H1 (cell line): Measurements from ENCODE around the gene GABPB2. TPM values are rescaled to one million over a fixed set of nuclear protein-coding genes. Genes with fewer than 3 reads are reported as not detected.

Source experiments
- CTCF ChIA-PET: fragments of 300-600 bp; sonication (Branson Sonifier 250); formaldehyde crosslinking; loops from one replicate; lab custom pipeline; 2021; ENCODE audit not compliant: partially characterized antibody; lab: Charles Lee
- POLR2A ChIA-PET: fragments of 300-600 bp; sonication (Branson Sonifier 250); formaldehyde crosslinking; loops from one replicate; lab custom pipeline; 2021; ENCODE audit warnings: inconsistent platforms; ENCODE audit not compliant: partially characterized antibody; lab: Charles Lee
- DNase-seq, 2 experiments: peaks; one replicate each; pipeline versions ENCODE4 v3.0.0 to v3.0.0-alpha.2; 2010 to 2022; ENCODE audit warnings: low spot score in 2 of 2, low read depth in 1 of 2, mixed read lengths in 1 of 2
- FAIRE-seq: peaks from 2 replicates; lab custom pipeline; 2011; peaks lifted over from hg19 to GRCh38; lab: Jason Lieb, UNC
- H2AFZ ChIP-seq: 2 replicates; pipeline ENCODE4 v1.8.1; 2012; ENCODE audit warnings: low read length, inconsistent platforms
- H2AK5ac ChIP-seq: 2 replicates; pipeline ENCODE4 v1.6.1; 2013; ENCODE audit warnings: low read depth, low read length
- H2BK120ac ChIP-seq: replicated peaks from 2 replicates; pipeline ENCODE3; 2013; ENCODE audit warnings: low read depth, low read length, inconsistent platforms
- H2BK12ac ChIP-seq: 2 replicates; pipeline ENCODE4 v1.6.1; 2013; ENCODE audit warnings: low read depth, low read length
- H2BK15ac ChIP-seq: 2 replicates; pipeline ENCODE4 v1.6.1; 2013; ENCODE audit warnings: low read length
- H2BK20ac ChIP-seq: 2 replicates; pipeline ENCODE4 v1.6.1; 2013; ENCODE audit warnings: low read length
- H2BK5ac ChIP-seq: 2 replicates; pipeline ENCODE4 v1.6.1; 2013; ENCODE audit warnings: low read depth, low read length
- H3K14ac ChIP-seq: 2 replicates; pipeline ENCODE4 v1.6.1; 2013; ENCODE audit warnings: inconsistent platforms; ENCODE audit not compliant: insufficient read length
- H3K18ac ChIP-seq: 2 replicates; pipeline ENCODE4 v1.6.1; 2013; ENCODE audit warnings: low read length; ENCODE audit errors: extremely low read depth
- H3K23ac ChIP-seq: 2 replicates; pipeline ENCODE4 v1.6.1; 2013; ENCODE audit warnings: inconsistent platforms; ENCODE audit not compliant: insufficient read length
- H3K23me2 ChIP-seq: 2 replicates; pipeline ENCODE4 v1.6.1; 2013; ENCODE audit warnings: low read depth, low read length
- H3K27ac ChIP-seq: 2 replicates; pipeline ENCODE4 v1.6.1; 2011; ENCODE audit warnings: low read depth, low read length, inconsistent platforms
- H3K27me3 ChIP-seq, 4 experiments: replicated peaks in 1 of 4; 1 replicate in 1 of 4; 2 replicates in 3 of 4; pipeline versions ENCODE4 v1.6.1 to v1.8.1; 2011 to 2013; ENCODE audit warnings: low read length in 3 of 4, mild to moderate bottlenecking in 3 of 4, inconsistent platforms in 2 of 4, mixed read lengths in 2 of 4, moderate library complexity in 1 of 4; ENCODE audit not compliant: control insufficient read depth in 3 of 4, insufficient read depth in 3 of 4; ENCODE audit errors: extremely low read depth in 1 of 4
- H3K36me3 ChIP-seq, 4 experiments: 2 replicates each; pipeline versions ENCODE4 v1.6.1 to v1.8.1; 2011 to 2013; ENCODE audit warnings: mild to moderate bottlenecking in 4 of 4, low read length in 3 of 4, moderate library complexity in 2 of 4, control low read depth in 1 of 4, inconsistent platforms in 1 of 4; ENCODE audit not compliant: insufficient read depth in 4 of 4, control insufficient read depth in 2 of 4
- H3K4ac ChIP-seq: replicated peaks from 2 replicates; pipeline ENCODE3; 2013; ENCODE audit warnings: low read length, low read depth, mixed read lengths, inconsistent platforms; ENCODE audit not compliant: insufficient read length
- H3K4me1 ChIP-seq, 4 experiments: replicated peaks in 1 of 4; 1 replicate in 1 of 4; 2 replicates in 3 of 4; pipeline versions ENCODE4 v1.6.1 to v1.8.1; 2011 to 2013; ENCODE audit warnings: low read length in 3 of 4, inconsistent platforms in 2 of 4, mixed read lengths in 1 of 4; ENCODE audit not compliant: insufficient read depth in 4 of 4, control insufficient read depth in 3 of 4
- H3K4me2 ChIP-seq, 2 experiments: 2 replicates each; pipeline versions ENCODE4 v1.6.1 to v1.8.1; 2011 to 2013; ENCODE audit warnings: low read depth in 2 of 2, low read length in 2 of 2, control low read depth in 1 of 2, inconsistent platforms in 1 of 2, mild to moderate bottlenecking in 1 of 2; ENCODE audit not compliant: insufficient read depth in 1 of 2
- H3K4me3 ChIP-seq, 4 experiments: fragments of 200-600, 300-600 bp in 1 of 4; sonication (generic), shearing (Covaris generic), sonication (Bioruptor Twin) in 1 of 4; 2 replicates each; pipeline versions ENCODE4 v1.5.1 to v1.8.1; 2011 to 2016; ENCODE audit warnings: low read length in 4 of 4, low read depth in 3 of 4, control low read depth in 2 of 4, inconsistent platforms in 2 of 4, mild to moderate bottlenecking in 2 of 4, mixed read lengths in 1 of 4, moderate library complexity in 1 of 4; ENCODE audit not compliant: insufficient read depth in 2 of 4; ENCODE audit errors: extremely low read depth in 1 of 4
- H3K56ac ChIP-seq: replicated peaks from 2 replicates; pipeline ENCODE3; 2013; ENCODE audit warnings: low read depth, mild to moderate bottlenecking, mixed read lengths, low read length, inconsistent platforms; ENCODE audit not compliant: insufficient read length
- H3K79me1 ChIP-seq: 2 replicates; pipeline ENCODE4 v1.6.1; 2013; ENCODE audit warnings: low read depth, low read length, control low read depth
- H3K79me2 ChIP-seq, 2 experiments: 2 replicates each; pipeline versions ENCODE4 v1.6.1 to v1.8.1; 2012 to 2013; ENCODE audit warnings: low read length in 2 of 2, mild to moderate bottlenecking in 2 of 2, inconsistent platforms in 1 of 2; ENCODE audit not compliant: insufficient read depth in 2 of 2, control insufficient read depth in 1 of 2
- H3K9ac ChIP-seq, 4 experiments: replicated peaks in 1 of 4; 1 replicate in 1 of 4; 2 replicates in 3 of 4; pipeline versions ENCODE4 v1.6.1 to v1.8.1; 2011 to 2013; ENCODE audit warnings: low read depth in 3 of 4, low read length in 3 of 4, control low read depth in 2 of 4, mild to moderate bottlenecking in 2 of 4, moderate library complexity in 2 of 4, inconsistent platforms in 1 of 4; ENCODE audit errors: extremely low read depth in 1 of 4
- H3K9me3 ChIP-seq, 2 experiments: 2 replicates each; pipeline versions ENCODE4 v1.6.1 to v1.8.1; 2012 to 2013; ENCODE audit warnings: mild to moderate bottlenecking in 2 of 2, moderate library complexity in 2 of 2, control low read depth in 1 of 2, inconsistent platforms in 1 of 2, low read depth in 1 of 2, low read length in 1 of 2, mixed read lengths in 1 of 2; ENCODE audit not compliant: insufficient read depth in 2 of 2
- H4K20me1 ChIP-seq, 2 experiments: replicated peaks in 1 of 2; 2 replicates each; pipeline versions ENCODE3 to v1.8.1; 2011 to 2013; ENCODE audit warnings: inconsistent platforms in 2 of 2, low read length in 2 of 2, mild to moderate bottlenecking in 1 of 2; ENCODE audit not compliant: insufficient read depth in 2 of 2, control insufficient read depth in 1 of 2
- H4K5ac ChIP-seq: 2 replicates; pipeline ENCODE4 v1.6.1; 2013; ENCODE audit warnings: low read length, low read depth, mixed read lengths, inconsistent platforms; ENCODE audit not compliant: insufficient read length
- H4K8ac ChIP-seq: 2 replicates; pipeline ENCODE4 v1.8.0; 2013; ENCODE audit warnings: mild to moderate bottlenecking, moderate library complexity, low read length, inconsistent platforms; ENCODE audit not compliant: insufficient read depth; ENCODE audit errors: extremely low read depth
- H4K91ac ChIP-seq: replicated peaks from 2 replicates; pipeline ENCODE3; 2013; ENCODE audit warnings: low read length, mixed read lengths, inconsistent platforms; ENCODE audit not compliant: insufficient read length
- BACH1 ChIP-seq: IDR thresholded peaks from 2 replicates; pipeline ENCODE4 v1.6.1; 2012; ENCODE audit warnings: low read length, improper control_type of control experiment
- CREB1 ChIP-seq: IDR thresholded peaks from 2 replicates; pipeline ENCODE4 v1.6.1; 2012; ENCODE audit warnings: inconsistent platforms
- PHF8 ChIP-seq: fragments of 200-600 bp; sonication (generic); conservative IDR thresholded peaks from 2 replicates; pipeline ENCODE4 v1.7.1; 2012; ENCODE audit warnings: low read depth, mild to moderate bottlenecking, inconsistent platforms, low read length, moderate library complexity
- POLR2AphosphoS5 ChIP-seq: IDR thresholded peaks from 2 replicates; pipeline ENCODE4 v1.6.1; 2011; ENCODE audit warnings: low read depth, low read length
- POU5F1 ChIP-seq: IDR thresholded peaks from 2 replicates; pipeline ENCODE4 v1.6.1; 2011; ENCODE audit warnings: low read depth, mild to moderate bottlenecking, low read length, moderate library complexity
- SAP30 ChIP-seq: fragments of 300-600 bp; sonication (generic); IDR thresholded peaks from 2 replicates; pipeline ENCODE4 v1.7.1; 2012; ENCODE audit warnings: low read length, moderate library complexity, mild to moderate bottlenecking, inconsistent platforms; ENCODE audit not compliant: insufficient read depth, insufficient replicate concordance
- WGBS, 2 experiments: shearing (Covaris generic) in 1 of 2; methylation state at CpG; one replicate each; pipeline versions ENCODE4 v1.1.6 to v1.1.7; 2013 to 2015; ENCODE audit warnings: low lambda C conversion rate in 2 of 2, mixed read lengths in 2 of 2, inconsistent platforms in 1 of 2, low coverage in 1 of 2, missing lambda C conversion rate in 1 of 2; ENCODE audit not compliant: insufficient replicate concordance in 2 of 2, insufficient coverage in 1 of 2, insufficient read length in 1 of 2; ENCODE audit errors: extremely low coverage in 1 of 2, missing lambda C conversion rate in 1 of 2; 5-methylcytosine and 5-hydroxymethylcytosine counted together
- polyA plus RNA-seq, 7 experiments: library from polyadenylated mRNA; depleted of rRNA in 3 of 7; stranded (reverse) in 5 of 7; unstranded in 2 of 7; fragments of >200 nt in 5 of 7; fragments of 200-250 nt in 2 of 7; gene quantifications; 1 replicate in 5 of 7; 2 replicates in 1 of 7; 4 replicates in 1 of 7; pipeline versions ENCODE4 v1.2.1 to v1.2.3, GENCODE V29; 2011 to 2013; ENCODE audit warnings: missing spikeins in 2 of 7, mixed read lengths in 2 of 7
- total RNA-seq: library from RNA; stranded (reverse); fragmentation: NEBNext Ultra II Directional; extraction: Animal tissue kit (Norgen Biotek cat#: 25700); gene quantifications from 2 replicates; pipeline ENCODE4 v1.2.1, GENCODE V29; 2021
- TF ChIP-seq, protein P1 (sequence below), 3 experiments: IDR thresholded peaks; 1 replicate in 2 of 3; 2 replicates in 1 of 3; pipeline versions ENCODE4 v1.5.1 to v1.6.1; 2011; ENCODE audit warnings: low read length in 3 of 3, mild to moderate bottlenecking in 3 of 3, inconsistent platforms in 2 of 3, low read depth in 1 of 3, moderate library complexity in 1 of 3; ENCODE audit not compliant: insufficient read depth in 1 of 3; ENCODE audit errors: control extremely low read depth in 1 of 3

Gene GABPB2
- total and polyA plus RNA-seq, 2 of the 8 experiments (the other 6 are each of a cell fraction or from before 2014, with no cell fraction given), result 1.8 to 2.4 TPM

DNA sequence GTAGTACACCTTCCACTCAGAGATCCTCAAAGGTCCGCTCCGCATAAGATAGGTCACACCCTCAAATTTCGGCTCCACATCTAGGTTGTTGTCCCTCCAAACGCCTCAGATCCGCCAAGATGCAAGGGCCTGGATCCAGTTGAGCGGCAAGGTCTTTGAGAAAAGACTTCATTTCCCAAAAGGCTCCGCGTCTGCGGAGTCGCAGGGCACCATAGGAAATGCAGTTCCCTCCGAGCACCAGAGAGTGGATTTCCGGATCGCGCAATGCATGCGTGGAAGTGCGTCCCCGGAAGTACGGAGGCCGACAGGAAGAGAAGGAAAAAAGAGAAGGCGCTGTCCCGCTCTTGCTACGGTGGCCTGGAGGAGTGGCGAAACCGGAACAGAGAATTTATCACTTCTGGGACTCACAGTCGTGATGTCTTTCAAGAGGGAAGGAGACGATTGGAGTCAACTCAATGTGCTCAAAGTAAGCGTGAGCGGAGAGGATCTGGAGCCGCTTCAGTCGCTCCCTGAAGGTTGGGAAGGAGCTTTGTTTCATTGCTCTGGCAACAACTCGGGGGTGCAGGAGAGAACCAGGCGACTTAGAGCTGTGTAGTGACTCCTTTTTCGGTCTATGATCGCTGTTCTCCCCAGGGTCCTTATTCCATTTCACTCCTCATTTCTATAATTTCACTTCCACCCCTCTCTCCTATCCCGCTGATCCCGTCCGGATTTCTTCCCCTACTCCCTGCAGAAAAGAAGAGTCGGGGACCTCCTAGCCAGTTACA is 95.4 kb downstream of the GABPB2 start, which contains the start of the genes LYSMD1 and SCNM1:
TSS of gene LYSMD1 (minus strand) at position 165 of the 767 bp plus-strand sequence. CDS start 644 bp downstream, outside the sequence.
TSS of gene SCNM1 (plus strand) at position 407 of the 767 bp plus-strand sequence. CDS start at position 416, 9 bp downstream.
- Histone ChIP-seq H4K8ac (peak within 1 kb of the TSS; percentile 86), H3K56ac (peak within 1 kb of the TSS; percentile 56), H3K23ac (no peak within 1 kb of the TSS), H3K9me3 (no peaks in the 10 kb centered on the region), H2BK12ac (peak within 1 kb of the TSS; percentile 20; the same call in 1 of the 2 replicates), H3K36me3 (peaks cover 0 to 18% (median 5%) of the 10 kb centered on the region in 4 experiments; a peak in 5 of 8 replicates), H3K4me3 (peak within 1 kb of the TSS; percentile 80 to 99 (median 95)), H2BK5ac (peak within 1 kb of the TSS; percentile 85), H2BK20ac (0 out of 2 replicates have a peak within 1 kb of the TSS, but pooled peaks have one; percentile 15), H2AFZ (peak within 1 kb of the TSS; percentile 93), H2BK15ac (0 out of 2 replicates have a peak within 1 kb of the TSS, but pooled peaks have one; percentile 10), H3K27me3 (no peaks in the 10 kb centered on the region), H3K18ac (peak within 1 kb of the TSS; percentile 89; the same call in 1 of the 2 replicates), H4K20me1 (no peaks in the 10 kb centered on the region), H3K14ac (no peak within 1 kb of the TSS), H3K4me1 (peaks cover 5 to 10% (median 5%) of the 10 kb centered on the region in 4 experiments), H3K4ac (no peak within 1 kb of the TSS), H2BK120ac (no peak within 1 kb of the TSS), H3K79me2 (peaks cover 0 to 12% of the 10 kb centered on the region in 2 experiments; a peak in 2 of 4 replicates), H4K5ac (peak within 1 kb of the TSS; percentile 22), H3K27ac (peak within 1 kb of the TSS; percentile 42), H2AK5ac (no peak within 1 kb of the TSS; the same call in 1 of the 2 replicates), H3K4me2 (peak within 1 kb of the TSS; percentile 86 to 89), H3K23me2 (peaks cover 17% of the 10 kb centered on the region), H3K9ac (peak within 1 kb of the TSS; percentile 79 to 89 (median 81)), H3K79me1 (0 out of 2 replicates have a peak, but pooled peaks cover 3% of the 10 kb centered on the region), H4K91ac (no peak within 1 kb of the TSS)
- POLR2A ChIA-PET, result interaction anchor here (0.6 to 2.4 kb wide), 17 partner anchors 9 to 198 kb away, joined by 3 to 13 read pairs (median 5); partner anchors contain the start of genes PSMD4, TMOD4 and TNFAIP8L2
- CTCF ChIA-PET, result interaction anchor here (1.0 to 2.7 kb wide), 8 partner anchors 10 to 118 kb away, joined by 3 to 11 read pairs (median 4); partner anchors contain the start of genes C1orf56, TMOD4 and VPS72
- peak; percentile 92 for FAIRE-seq
- 2% methylated on average over 38 of the region's 38 CpGs; no CpG with 5 or more reads in 1 of the 2 experiments for WGBS, 2 experiments
- DNase-seq, result peak; percentile 90 to 93
- TF ChIP-seq, protein P1, sequence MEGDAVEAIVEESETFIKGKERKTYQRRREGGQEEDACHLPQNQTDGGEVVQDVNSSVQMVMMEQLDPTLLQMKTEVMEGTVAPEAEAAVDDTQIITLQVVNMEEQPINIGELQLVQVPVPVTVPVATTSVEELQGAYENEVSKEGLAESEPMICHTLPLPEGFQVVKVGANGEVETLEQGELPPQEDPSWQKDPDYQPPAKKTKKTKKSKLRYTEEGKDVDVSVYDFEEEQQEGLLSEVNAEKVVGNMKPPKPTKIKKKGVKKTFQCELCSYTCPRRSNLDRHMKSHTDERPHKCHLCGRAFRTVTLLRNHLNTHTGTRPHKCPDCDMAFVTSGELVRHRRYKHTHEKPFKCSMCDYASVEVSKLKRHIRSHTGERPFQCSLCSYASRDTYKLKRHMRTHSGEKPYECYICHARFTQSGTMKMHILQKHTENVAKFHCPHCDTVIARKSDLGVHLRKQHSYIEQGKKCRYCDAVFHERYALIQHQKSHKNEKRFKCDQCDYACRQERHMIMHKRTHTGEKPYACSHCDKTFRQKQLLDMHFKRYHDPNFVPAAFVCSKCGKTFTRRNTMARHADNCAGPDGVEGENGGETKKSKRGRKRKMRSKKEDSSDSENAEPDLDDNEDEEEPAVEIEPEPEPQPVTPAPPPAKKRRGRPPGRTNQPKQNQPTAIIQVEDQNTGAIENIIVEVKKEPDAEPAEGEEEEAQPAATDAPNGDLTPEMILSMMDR (IDR thresholded peaks at IDR 0.05; ENCODE audit: control extremely low read depth in 1 of 3, insufficient read depth in 1 of 3, low read depth in 1 of 3, low read length in 3 of 3), result no peak
- TF ChIP-seq SAP30, result peak; percentile 90
- TF ChIP-seq POLR2AphosphoS5, result no peak; the same call in 1 of the 2 replicates
- peak; percentile 57; the same call in 1 of the 2 replicates for TF ChIP-seq PHF8
- TF ChIP-seq BACH1, result 0 out of 2 replicates have a peak, but pooled peaks have one; percentile 53
- TF ChIP-seq POU5F1, result no peak
- TF ChIP-seq CREB1, result peak; percentile 79
